ENCODE measurements around the gene PET100.

The PET100 gene

DNA sequence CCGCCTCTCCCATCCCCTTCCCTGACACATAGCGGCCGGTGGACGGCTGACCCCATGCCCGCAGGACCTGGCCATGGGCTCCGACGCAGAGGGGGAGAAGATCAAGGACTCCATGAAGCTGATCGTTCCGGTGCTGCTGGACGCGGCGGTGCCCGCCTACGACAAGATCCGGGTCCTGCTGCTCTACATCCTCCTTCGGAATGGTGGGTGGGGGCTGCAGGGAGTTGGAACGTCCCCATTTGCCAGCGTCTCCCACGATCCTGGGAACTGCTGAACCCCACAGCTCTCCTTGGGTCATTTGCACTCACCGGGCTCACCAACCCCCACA, 14.9 kb downstream of the PET100 start:
- Histone ChIP-seq H3K4me3 (ENCODE audit: low read depth, low read length) (no peak overlapping the region), H3K27me3 (ENCODE audit: control insufficient read depth, insufficient read depth, low read length) (no peaks in the 10 kb centered on the region), H3K9ac (no peak overlapping the region), H3K79me2 (no peaks in the 10 kb centered on the region), H3K36me3 (ENCODE audit: control insufficient read depth, insufficient read depth, low read length) (no peaks in the 10 kb centered on the region), H3K4me1 (no peaks in the 10 kb centered on the region), H2AFZ (no peak overlapping the region), H3K27ac (no peak overlapping the region), H3K4me2 (ENCODE audit: low read length) (no peak overlapping the region), H3K9me3 (ENCODE audit: control insufficient read depth, low read length) (no peaks in the 10 kb centered on the region)
- TF ChIP-seq, protein P1, sequence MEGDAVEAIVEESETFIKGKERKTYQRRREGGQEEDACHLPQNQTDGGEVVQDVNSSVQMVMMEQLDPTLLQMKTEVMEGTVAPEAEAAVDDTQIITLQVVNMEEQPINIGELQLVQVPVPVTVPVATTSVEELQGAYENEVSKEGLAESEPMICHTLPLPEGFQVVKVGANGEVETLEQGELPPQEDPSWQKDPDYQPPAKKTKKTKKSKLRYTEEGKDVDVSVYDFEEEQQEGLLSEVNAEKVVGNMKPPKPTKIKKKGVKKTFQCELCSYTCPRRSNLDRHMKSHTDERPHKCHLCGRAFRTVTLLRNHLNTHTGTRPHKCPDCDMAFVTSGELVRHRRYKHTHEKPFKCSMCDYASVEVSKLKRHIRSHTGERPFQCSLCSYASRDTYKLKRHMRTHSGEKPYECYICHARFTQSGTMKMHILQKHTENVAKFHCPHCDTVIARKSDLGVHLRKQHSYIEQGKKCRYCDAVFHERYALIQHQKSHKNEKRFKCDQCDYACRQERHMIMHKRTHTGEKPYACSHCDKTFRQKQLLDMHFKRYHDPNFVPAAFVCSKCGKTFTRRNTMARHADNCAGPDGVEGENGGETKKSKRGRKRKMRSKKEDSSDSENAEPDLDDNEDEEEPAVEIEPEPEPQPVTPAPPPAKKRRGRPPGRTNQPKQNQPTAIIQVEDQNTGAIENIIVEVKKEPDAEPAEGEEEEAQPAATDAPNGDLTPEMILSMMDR (IDR thresholded peaks at IDR 0.05), result no peak

DNA sequence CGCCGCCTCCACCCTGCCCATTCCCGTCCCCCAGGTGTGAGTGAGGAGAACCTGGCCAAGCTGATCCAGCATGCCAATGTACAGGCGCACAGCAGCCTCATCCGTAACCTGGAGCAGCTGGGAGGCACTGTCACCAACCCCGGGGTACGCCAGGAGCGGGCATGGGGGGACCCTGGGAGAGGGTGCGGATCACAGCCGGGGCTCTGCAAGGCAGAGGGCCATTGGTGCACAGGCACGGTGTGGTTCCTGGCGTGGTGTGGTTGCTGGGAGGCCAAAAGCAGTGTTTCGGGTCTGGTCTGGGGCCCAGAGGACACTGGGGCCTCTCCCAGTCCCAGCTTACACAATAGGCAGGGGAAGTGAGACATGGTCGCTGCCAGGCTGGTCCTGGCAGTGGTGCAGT, 15.6 kb downstream of the PET100 start:
- Histone ChIP-seq H3K4me2 (ENCODE audit: low read length) (no peak overlapping the region), H3K4me3 (ENCODE audit: low read depth, low read length) (no peak overlapping the region), H3K36me3 (ENCODE audit: control insufficient read depth, insufficient read depth, low read length) (no peaks in the 10 kb centered on the region), H3K27ac (no peak overlapping the region), H3K27me3 (ENCODE audit: control insufficient read depth, insufficient read depth, low read length) (no peaks in the 10 kb centered on the region), H3K4me1 (no peaks in the 10 kb centered on the region), H3K9ac (no peak overlapping the region), H3K79me2 (no peaks in the 10 kb centered on the region), H2AFZ (no peak overlapping the region), H3K9me3 (ENCODE audit: control insufficient read depth, low read length) (no peaks in the 10 kb centered on the region)
- TF ChIP-seq, protein P1 (IDR thresholded peaks at IDR 0.05), result no peak

DNA sequence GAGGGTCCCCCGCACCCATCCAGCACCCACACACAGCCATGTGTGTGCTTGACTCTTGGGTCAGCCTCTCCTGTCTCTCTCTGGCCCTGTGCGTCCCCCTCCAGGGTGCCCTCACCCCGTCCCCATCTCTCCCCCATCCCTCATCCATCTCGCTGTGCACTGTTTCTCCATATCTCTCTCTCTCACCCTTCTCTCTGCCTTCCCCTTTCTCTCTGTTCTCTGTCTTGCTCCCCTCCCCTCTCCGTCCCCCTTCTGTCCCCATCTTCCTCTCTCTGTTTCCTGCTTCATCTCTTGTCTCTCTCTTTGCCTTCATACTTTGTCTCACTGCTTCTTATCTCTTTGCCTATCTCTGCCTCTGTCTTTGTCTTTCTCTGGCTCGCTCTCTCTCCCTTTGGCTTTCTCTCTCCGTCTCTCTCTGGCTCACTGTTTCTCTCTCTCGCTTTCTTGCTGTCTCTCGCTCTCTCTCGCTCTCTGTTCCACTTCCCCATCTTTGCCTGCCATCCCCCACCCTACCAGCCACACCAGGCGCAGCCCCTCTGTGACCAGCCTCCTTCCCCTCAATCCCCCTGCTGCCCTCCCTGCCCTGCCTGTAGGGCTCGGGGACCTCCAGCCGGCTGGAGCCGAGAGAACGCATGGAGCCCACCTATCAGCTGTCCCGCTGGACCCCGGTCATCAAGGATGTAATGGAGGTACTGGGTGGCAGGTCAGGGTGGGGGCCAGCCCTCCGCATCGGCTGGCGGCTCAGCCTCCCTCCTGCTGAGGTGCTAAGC, 16.2 kb downstream of the PET100 start:
- H3K27ac ChIP-seq, result no peak overlapping the region
- H3K4me3 ChIP-seq (ENCODE audit: low read depth, low read length), result no peak overlapping the region
- no peaks in the 10 kb centered on the region for H3K4me1 ChIP-seq
- no peaks in the 10 kb centered on the region for H3K27me3 ChIP-seq (ENCODE audit: control insufficient read depth, insufficient read depth, low read length)
- H2AFZ ChIP-seq, result no peak overlapping the region
- H3K4me2 ChIP-seq (ENCODE audit: low read length), result no peak overlapping the region
- H3K36me3 ChIP-seq (ENCODE audit: control insufficient read depth, insufficient read depth, low read length), result no peaks in the 10 kb centered on the region
- no peaks in the 10 kb centered on the region for H3K79me2 ChIP-seq
- TF ChIP-seq, protein P1 (IDR thresholded peaks at IDR 0.05), result no peak
- H3K9me3 ChIP-seq (ENCODE audit: control insufficient read depth, low read length), result no peaks in the 10 kb centered on the region
- no peak overlapping the region for H3K9ac ChIP-seq

DNA sequence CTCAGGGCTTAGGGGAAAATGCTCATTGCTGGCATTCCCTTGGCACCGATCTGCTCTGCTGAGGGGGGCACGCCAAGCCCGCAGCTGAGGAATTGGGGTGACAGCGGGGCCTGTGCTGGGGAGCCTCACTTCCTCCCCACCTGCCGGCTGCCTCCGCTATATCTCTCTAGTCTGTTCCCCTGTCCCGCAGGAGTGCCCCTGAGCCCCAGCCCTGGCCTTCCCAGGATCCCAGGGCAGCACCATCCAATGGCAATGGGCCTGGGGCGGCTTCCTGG, 16.8 kb downstream of the PET100 start:
- no peaks in the 10 kb centered on the region for H3K36me3 ChIP-seq (ENCODE audit: control insufficient read depth, insufficient read depth, low read length)

DNA sequence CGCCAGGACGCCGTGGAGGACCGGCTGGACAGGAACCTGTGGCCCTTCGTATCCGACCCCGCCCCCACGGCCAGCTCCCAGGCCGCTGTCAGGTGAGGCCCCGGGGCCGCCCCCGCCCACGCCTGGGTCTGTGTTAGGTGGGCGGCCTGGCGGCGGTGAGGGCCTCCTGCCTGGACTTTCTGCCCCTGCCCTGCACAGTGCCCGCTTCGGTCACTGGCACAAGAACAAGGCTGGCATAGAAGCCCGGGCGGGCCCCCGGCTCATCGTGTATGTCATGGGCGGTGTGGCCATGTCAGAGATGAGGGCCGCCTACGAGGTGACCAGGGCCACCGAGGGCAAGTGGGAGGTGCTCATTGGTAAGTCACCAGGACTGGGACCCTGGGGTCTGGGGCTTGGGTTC, 17.6 kb downstream of the PET100 start:
- Histone ChIP-seq H3K36me3 (ENCODE audit: control insufficient read depth, insufficient read depth, low read length) (no peaks in the 10 kb centered on the region), H3K9me3 (ENCODE audit: control insufficient read depth, low read length) (no peaks in the 10 kb centered on the region), H3K27me3 (ENCODE audit: control insufficient read depth, insufficient read depth, low read length) (no peaks in the 10 kb centered on the region), H2AFZ (no peak overlapping the region), H3K4me1 (no peaks in the 10 kb centered on the region), H3K27ac (no peak overlapping the region), H3K4me2 (ENCODE audit: low read length) (no peak overlapping the region), H3K9ac (no peak overlapping the region), H3K79me2 (no peaks in the 10 kb centered on the region), H3K4me3 (ENCODE audit: low read depth, low read length) (no peak overlapping the region)
- TF ChIP-seq, protein P1 (IDR thresholded peaks at IDR 0.05), result no peak

More for the DNA sequence above, 16.8 kb downstream of the PET100 start:
- Histone ChIP-seq H3K4me1 (no peaks in the 10 kb centered on the region), H3K27me3 (ENCODE audit: control insufficient read depth, insufficient read depth, low read length) (no peaks in the 10 kb centered on the region), H3K79me2 (no peaks in the 10 kb centered on the region), H3K4me2 (ENCODE audit: low read length) (no peak overlapping the region), H3K9me3 (ENCODE audit: control insufficient read depth, low read length) (no peaks in the 10 kb centered on the region), H3K9ac (no peak overlapping the region), H3K27ac (no peak overlapping the region), H2AFZ (no peak overlapping the region), H3K4me3 (ENCODE audit: low read depth, low read length) (no peak overlapping the region)
- TF ChIP-seq, protein P1 (IDR thresholded peaks at IDR 0.05), result no peak
